ENCODE results near the gene ZNF195. TPM values are rescaled to one million over a fixed set of nuclear protein-coding genes. Genes with fewer than 3 reads are reported as not detected.

Gene ZNF195
- total RNA-seq, 6 donors from 2014 or later: 15.7 to 24.1 (median 18.7) TPM

GRCh38 chr11:3357302-3357701 lies 21.6 kb downstream of the ZNF195 start:
- no peaks in the 10 kb centered on the region for H3K27me3 ChIP-seq
- no peak overlapping the region for H3K4me3 ChIP-seq
- no peak overlapping the region for H3K27ac ChIP-seq
- H3K9me3 ChIP-seq: peaks cover 48 to 95% (median 75%) of the 10 kb centered on the region in 4 donors
- DNase-seq (no peak), ATAC-seq (ENCODE audit: low FRiP score in 2 of 2) (no peak)
- TF ChIP-seq POLR2A (IDR thresholded peaks at IDR 0.05) (no peak), CTCF (IDR thresholded peaks at IDR 0.05) (no peak), EP300 (IDR thresholded peaks at IDR 0.05) (no peak), POLR2AphosphoS5 (IDR thresholded peaks at IDR 0.05) (no peak)
- peaks cover 25 to 44% (median 37%) of the 10 kb centered on the region in 4 donors for H3K36me3 ChIP-seq
- no peaks in the 10 kb centered on the region for H3K4me1 ChIP-seq
- 91 to 96% methylated on average over 11 of the region's 11 CpGs for WGBS, 2 donors

- H3K4me3 ChIP-seq: no peak overlapping the region
- peaks cover 45 to 96% (median 71%) of the 10 kb centered on the region in 4 donors for H3K9me3 ChIP-seq
- TF ChIP-seq CTCF (IDR thresholded peaks at IDR 0.05) (no peak), EP300 (IDR thresholded peaks at IDR 0.05) (no peak), POLR2A (IDR thresholded peaks at IDR 0.05) (no peak), POLR2AphosphoS5 (IDR thresholded peaks at IDR 0.05) (no peak)
- no peak overlapping the region for H3K27ac ChIP-seq
- peaks cover 24 to 40% (median 32%) of the 10 kb centered on the region in 4 donors for H3K36me3 ChIP-seq
- no peaks in the 10 kb centered on the region for H3K4me1 ChIP-seq
- 95 to 99% methylated on average over 10 of the region's 10 CpGs for WGBS, 2 donors
- no peaks in the 10 kb centered on the region for H3K27me3 ChIP-seq
- ATAC-seq (ENCODE audit: low FRiP score in 2 of 2): no peak
- DNase-seq: no peak
These were observed 22.1 kb downstream of the ZNF195 start for GRCh38 chr11:3356858-3357257.

- 89% methylated on average over 5 of the region's 5 CpGs for WGBS, 2 donors
- Histone ChIP-seq H3K36me3 (peaks cover 0 to 6% (median 2%) of the 10 kb centered on the region in 4 donors), H3K9me3 (peaks cover 7 to 58% (median 33%) of the 10 kb centered on the region in 4 donors), H3K27me3 (no peaks in the 10 kb centered on the region), H3K4me3 (no peak overlapping the region), H3K4me1 (no peaks in the 10 kb centered on the region), H3K27ac (no peak overlapping the region)
- no peak for DNase-seq
- ATAC-seq (ENCODE audit: low FRiP score in 2 of 2): no peak
- TF ChIP-seq POLR2AphosphoS5 (IDR thresholded peaks at IDR 0.05): no peak
- no peak for TF ChIP-seq EP300 (IDR thresholded peaks at IDR 0.05)
- TF ChIP-seq CTCF (IDR thresholded peaks at IDR 0.05): no peak
- no peak for TF ChIP-seq POLR2A (IDR thresholded peaks at IDR 0.05)
These were observed 25.9 kb downstream of the ZNF195 start for GRCh38 chr11:3353066-3353465.

GRCh38 chr11:3347127-3347526 lies 31.8 kb downstream of the ZNF195 start:
- 85 to 88% methylated on average over 1 of the region's 1 CpG for WGBS, 2 donors
- no peak overlapping the region for H3K4me3 ChIP-seq
- H3K4me1 ChIP-seq: no peaks in the 10 kb centered on the region
- no peak for DNase-seq
- peaks cover 0 to 11% (median 2%) of the 10 kb centered on the region in 4 donors for H3K9me3 ChIP-seq
- TF ChIP-seq EP300 (IDR thresholded peaks at IDR 0.05) (no peak), POLR2AphosphoS5 (IDR thresholded peaks at IDR 0.05) (no peak), POLR2A (IDR thresholded peaks at IDR 0.05) (no peak), CTCF (IDR thresholded peaks at IDR 0.05) (no peak)
- no peaks in the 10 kb centered on the region for H3K36me3 ChIP-seq
- no peaks in the 10 kb centered on the region for H3K27me3 ChIP-seq
- ATAC-seq (ENCODE audit: low FRiP score in 2 of 2): no peak
- H3K27ac ChIP-seq: no peak overlapping the region

GRCh38 chr11:3346587-3346986 lies 32.4 kb downstream of the ZNF195 start:
- Histone ChIP-seq H3K4me1 (no peaks in the 10 kb centered on the region), H3K4me3 (no peak overlapping the region), H3K27ac (no peak overlapping the region), H3K36me3 (no peaks in the 10 kb centered on the region), H3K27me3 (no peaks in the 10 kb centered on the region), H3K9me3 (peaks cover 0 to 10% (median 2%) of the 10 kb centered on the region in 4 donors)
- 91 to 92% methylated on average over 8 to 9 of the region's 9 CpGs for WGBS, 2 donors
- ATAC-seq (ENCODE audit: low FRiP score in 2 of 2): no peak
- TF ChIP-seq EP300 (IDR thresholded peaks at IDR 0.05) (no peak), POLR2A (IDR thresholded peaks at IDR 0.05) (no peak), POLR2AphosphoS5 (IDR thresholded peaks at IDR 0.05) (no peak), CTCF (IDR thresholded peaks at IDR 0.05) (no peak)
- no peak for DNase-seq
